ENCODE data around the gene ACVR1.
"Not testable (repeated sequence)": the region's sequence is repeated elsewhere in the genome, so short reads cannot be mapped to it uniquely, and the experiment has no call there.

ACVR1 gene

GRCh38 chr2:157849591-157849990, 26.5 kb downstream of the ACVR1 start:
- no peak for DNase-seq

- DNase-seq = no peak
Observed at GRCh38 chr2:157848213-157848612, 27.9 kb downstream of the ACVR1 start.

- DNase-seq = no peak
Observed at GRCh38 chr2:157845081-157845480, 31.0 kb downstream of the ACVR1 start.

- peak in 1 of 3 experiments; percentile 12 for DNase-seq
Observed at GRCh38 chr2:157843935-157844334, 32.2 kb downstream of the ACVR1 start.

- DNase-seq = no peak
Observed at GRCh38 chr2:157843081-157843480, 33.0 kb downstream of the ACVR1 start.

GRCh38 chr2:157842106-157842879, 33.8 kb downstream of the ACVR1 start:
- no peak for DNase-seq

- no peak for DNase-seq
Observed at GRCh38 chr2:157841485-157841884, 34.6 kb downstream of the ACVR1 start.

- DNase-seq = peak in 1 of 3 experiments; percentile 3
Observed at GRCh38 chr2:157840568-157841156, 35.5 kb downstream of the ACVR1 start.

- no peak for DNase-seq
Observed at GRCh38 chr2:157839822-157840221, 36.3 kb downstream of the ACVR1 start.

GRCh38 chr2:157839162-157839801, 36.8 kb downstream of the ACVR1 start:
- DNase-seq = peak; percentile 52 to 88 (median 79)

GRCh38 chr2:157838442-157839161, 37.5 kb downstream of the ACVR1 start:
- peak; percentile 13 to 52 (median 46) for DNase-seq

- peak; percentile 16 to 44 (median 23) for DNase-seq
Observed at GRCh38 chr2:157837851-157838441, 38.2 kb downstream of the ACVR1 start.

GRCh38 chr2:157836531-157836930, 39.6 kb downstream of the ACVR1 start:
- DNase-seq = no peak

GRCh38 chr2:157835425-157835824, 40.7 kb downstream of the ACVR1 start:
- DNase-seq = no peak

GRCh38 chr2:157835006-157835405, 41.1 kb downstream of the ACVR1 start:
- no peak for DNase-seq

GRCh38 chr2:157833721-157834120, 42.4 kb downstream of the ACVR1 start:
- no peak for DNase-seq

- no peak for DNase-seq
Observed at GRCh38 chr2:157831573-157832315, 44.4 kb downstream of the ACVR1 start.

- no peak for DNase-seq
Observed at GRCh38 chr2:157830696-157831570, 45.2 kb downstream of the ACVR1 start.

GRCh38 chr2:157830266-157830665, 45.9 kb downstream of the ACVR1 start:
- no peak for DNase-seq

GRCh38 chr2:157827377-157827776, 48.8 kb downstream of the ACVR1 start:
- no peak for DNase-seq

- DNase-seq = not testable (repeated sequence)
Observed at GRCh38 chr2:157826644-157827043, 49.5 kb downstream of the ACVR1 start.

Data from NCI-H1417 (cell line).